Small intestine (tissue), 16 donors: ENCODE measurements around the gene CHST5. TPM values are rescaled to one million over a fixed set of nuclear protein-coding genes. Genes with fewer than 3 reads are reported as not detected.

Experiments used
- DNase-seq, 2 donors: peaks; one replicate each; pipeline versions ENCODE4 v3.0.0 to v3.0.0-alpha.2; 2013
- FAIRE-seq: peaks from 2 replicates; lab custom pipeline; 2012; peaks lifted over from hg19 to GRCh38; lab: Jason Lieb, UNC
- H3K27ac ChIP-seq, 3 donors: one replicate each; pipeline ENCODE4 v1.5.1; 2013; ENCODE audit warnings: low read length in 2 of 3, mild to moderate bottlenecking in 2 of 3, control low read depth in 1 of 3, inconsistent platforms in 1 of 3, low read depth in 1 of 3, moderate library complexity in 1 of 3
- H3K27me3 ChIP-seq, 3 donors: one replicate each; pipeline ENCODE4 v1.6.1; 2013; ENCODE audit warnings: low read length in 3 of 3, inconsistent platforms in 1 of 3; ENCODE audit not compliant: control insufficient read depth in 3 of 3, insufficient read depth in 3 of 3
- H3K36me3 ChIP-seq, 3 donors: one replicate each; pipeline ENCODE4 v1.6.1; 2013; ENCODE audit warnings: low read length in 3 of 3, inconsistent platforms in 1 of 3, low read depth in 1 of 3, mild to moderate bottlenecking in 1 of 3, moderate library complexity in 1 of 3; ENCODE audit not compliant: control insufficient read depth in 3 of 3, insufficient read depth in 2 of 3
- H3K4me1 ChIP-seq, 3 donors: one replicate each; pipeline ENCODE4 v1.6.1; 2013; ENCODE audit warnings: low read length in 2 of 3, inconsistent platforms in 1 of 3, low read depth in 1 of 3, mild to moderate bottlenecking in 1 of 3, moderate library complexity in 1 of 3; ENCODE audit not compliant: control insufficient read depth in 3 of 3, insufficient read depth in 2 of 3
- H3K4me3 ChIP-seq, 3 donors: one replicate each; pipeline ENCODE4 v1.5.1; 2013; ENCODE audit warnings: low read length in 3 of 3, control low read depth in 1 of 3, inconsistent platforms in 1 of 3, low read depth in 1 of 3, mild to moderate bottlenecking in 1 of 3, moderate library complexity in 1 of 3
- H3K9me3 ChIP-seq, 2 donors: one replicate each; pipeline ENCODE4 v1.6.1; 2013; ENCODE audit warnings: low read depth in 1 of 2, low read length in 1 of 2; ENCODE audit not compliant: control insufficient read depth in 2 of 2, insufficient read depth in 1 of 2
- WGBS, 3 donors: extraction: QIAGEN DNeasy Blood & Tissue Kit; methylation state at CpG; one replicate each; pipeline ENCODE4 v1.1.7; 2013; 5-methylcytosine and 5-hydroxymethylcytosine counted together
- long read RNA-seq, 10 donors: transcript quantifications; one replicate each; lab custom pipeline, GENCODE V29; 2026
- polyA plus RNA-seq, 4 donors: library from polyadenylated mRNA; stranded (reverse) in 3 of 4; unstranded in 1 of 4; fragments of 200-250 nt in 3 of 4; fragments of 120-200 nt in 1 of 4; gene quantifications; one replicate each; pipeline versions ENCODE4 v1.2.1 to v1.2.3, GENCODE V29; 2013
- donor health status: healthy with polysubstance abuse.
- donor health status: control.
- donor health status: control.
- donor health status: Bipolar disorder and iron deficiency.
- donor health status: healthy.

CHST5 gene
- 10 to 100 TPM; 21.2 to 37.7 (median 27.5) TPM for polyA plus RNA-seq
- long read RNA-seq, donor 1, result 0 reads
- long read RNA-seq, donor 2, result 0 reads
- long read RNA-seq, donor 3, partial matches to known transcripts, result 0 of 1 reads
- long read RNA-seq, donor 3, other reads (novel, unspliced or antisense), result 0 of 1 reads
- long read RNA-seq, donor 4, result 0 reads
- long read RNA-seq, donor 5, partial matches to known transcripts, result 0 of 2 reads
- long read RNA-seq, donor 5, other reads (novel, unspliced or antisense), result 0 of 2 reads
- long read RNA-seq, donor 6, partial matches to known transcripts, result 0 of 10 reads
- long read RNA-seq, donor 6, other reads (novel, unspliced or antisense), result 5 of 10 reads
- long read RNA-seq, donor 7, result 0 reads
- long read RNA-seq, donor 8, result 0 reads
- long read RNA-seq, donor 9, partial matches to known transcripts, result 0 of 2 reads
- long read RNA-seq, donor 9, other reads (novel, unspliced or antisense), result 0 of 2 reads
- long read RNA-seq, donor 10, result 0 reads

DNA sequence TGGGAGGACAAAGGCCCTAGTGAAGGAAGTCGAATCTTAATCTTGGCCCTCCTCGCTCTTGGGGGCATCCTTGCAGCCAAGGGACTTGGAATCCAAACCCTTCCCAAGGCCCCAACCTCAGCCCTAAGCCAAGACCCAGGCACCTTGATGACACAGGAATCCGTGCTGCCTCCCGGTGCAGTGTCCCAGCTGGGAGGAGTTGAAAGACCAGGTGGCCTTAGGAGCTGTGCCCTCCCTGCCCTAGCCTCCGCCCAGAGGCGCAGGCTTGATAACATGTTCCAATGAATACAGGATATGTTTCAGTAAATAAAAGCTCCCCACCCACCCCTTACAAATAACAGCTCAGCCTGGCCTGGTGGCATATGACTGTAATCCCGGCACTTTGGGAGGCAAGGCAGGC lies at the start of gene CHST5:
CHST5 (minus strand) TSS at position 208 of the 400 bp plus-strand sequence. CDS start 5,724 bp downstream, outside the sequence.
- FAIRE-seq (no peak), DNase-seq (peak; percentile 61 to 96)
- H3K36me3 ChIP-seq, result peaks cover 2 to 6% (median 5%) of the 10 kb centered on the region in 3 donors
- H3K27ac ChIP-seq, result peak within 1 kb of the TSS; percentile 57 to 92 (median 75)
- WGBS, 3 donors, result 18 to 63% (median 40%) methylated on average over 6 to 7 of the region's 7 CpGs
- H3K9me3 ChIP-seq, result no peaks in the 10 kb centered on the region
- H3K27me3 ChIP-seq, result no peaks in the 10 kb centered on the region
- peak within 1 kb of the TSS; percentile 26 to 85 (median 38) for H3K4me3 ChIP-seq
- peaks cover 2 to 40% (median 5%) of the 10 kb centered on the region in 3 donors for H3K4me1 ChIP-seq

DNA sequence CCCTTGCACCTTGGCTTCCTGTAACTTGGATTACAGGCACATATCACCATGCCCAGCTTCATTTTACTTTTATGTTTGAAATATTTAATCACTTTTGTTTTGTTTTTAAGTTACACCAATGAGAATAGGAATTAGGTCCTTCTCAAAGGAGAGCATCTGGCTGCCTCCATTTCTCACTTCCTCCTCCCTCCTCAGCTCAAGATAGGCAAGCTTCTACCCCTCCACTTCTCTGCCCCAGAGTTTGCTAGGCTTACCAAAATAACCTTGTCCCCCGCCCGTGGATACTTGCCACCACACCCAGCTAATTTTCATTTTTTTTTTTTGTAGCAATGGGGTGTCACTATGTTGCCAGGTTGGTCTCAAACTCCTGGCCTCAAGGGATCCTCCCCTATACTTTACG lies 48.2 kb upstream of the CHST5 start:
- Histone ChIP-seq H3K36me3 (peaks cover 0 to 11% (median 2%) of the 10 kb centered on the region in 3 donors), H3K27me3 (no peaks in the 10 kb centered on the region), H3K9me3 (no peaks in the 10 kb centered on the region), H3K27ac (no peak overlapping the region), H3K4me3 (no peak overlapping the region), H3K4me1 (no peaks in the 10 kb centered on the region)
- DNase-seq, result no peak
- no peak for FAIRE-seq
- WGBS, 3 donors, result 65 to 73% (median 69%) methylated on average over 3 of the region's 3 CpGs

DNA sequence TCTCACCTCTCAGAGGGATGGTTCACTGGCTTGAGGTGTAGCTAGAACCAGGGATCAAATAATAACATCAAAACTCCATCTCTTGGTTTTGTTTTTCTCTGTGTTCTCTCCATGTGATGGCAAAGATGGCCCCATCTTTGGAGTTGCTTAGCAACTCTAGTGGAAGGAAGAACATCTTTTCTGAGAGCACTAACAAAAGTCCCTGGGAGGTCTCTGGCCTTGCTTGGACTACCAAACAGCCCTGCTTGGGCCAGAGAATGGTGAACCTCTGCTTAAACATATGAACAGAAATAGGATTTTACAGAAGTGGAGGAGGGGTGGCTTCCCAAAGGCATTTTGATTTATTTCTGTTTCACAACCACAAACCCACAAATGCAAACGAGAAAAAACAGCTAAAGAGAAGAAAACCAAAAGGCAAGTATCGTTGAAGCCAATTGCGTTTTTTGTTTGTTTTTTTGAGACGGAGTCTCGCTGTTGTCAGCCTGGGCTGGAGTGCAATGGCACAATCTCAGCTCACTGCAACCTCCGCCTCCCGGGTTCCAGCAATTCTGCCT lies 43.5 kb upstream of the CHST5 start:
- no peak for DNase-seq
- FAIRE-seq, result no peak
- no peak overlapping the region for H3K27ac ChIP-seq
- H3K4me1 ChIP-seq, result no peaks in the 10 kb centered on the region
- WGBS, 3 donors, result 76 to 89% (median 87%) methylated on average over 7 of the region's 7 CpGs
- H3K27me3 ChIP-seq, result no peaks in the 10 kb centered on the region
- H3K9me3 ChIP-seq, result no peaks in the 10 kb centered on the region
- no peak overlapping the region for H3K4me3 ChIP-seq
- peaks cover 11 to 33% (median 11%) of the 10 kb centered on the region in 3 donors for H3K36me3 ChIP-seq

DNA sequence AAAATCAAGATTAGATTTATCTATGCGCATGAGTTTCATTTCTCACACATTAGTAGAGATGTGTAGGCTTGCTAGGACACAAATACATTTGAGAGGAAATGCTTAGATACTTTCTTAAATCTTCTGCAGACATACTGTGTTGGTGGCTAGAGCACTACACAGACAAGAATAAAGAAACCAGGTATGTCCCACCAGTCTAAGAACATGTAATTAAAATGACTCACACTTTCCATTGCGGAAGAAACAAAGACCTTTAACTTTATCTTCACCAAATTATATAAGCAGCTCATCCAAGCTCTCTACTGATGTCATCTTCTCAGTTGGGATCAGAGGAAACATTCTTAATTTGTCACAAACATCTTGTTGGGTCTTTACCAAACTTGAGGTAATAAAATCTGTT lies 42.8 kb upstream of the CHST5 start:
- Histone ChIP-seq H3K4me1 (no peaks in the 10 kb centered on the region), H3K36me3 (peaks cover 11 to 37% (median 13%) of the 10 kb centered on the region in 3 donors), H3K27me3 (no peaks in the 10 kb centered on the region), H3K9me3 (no peaks in the 10 kb centered on the region), H3K4me3 (no peak overlapping the region), H3K27ac (no peak overlapping the region)
- WGBS, 3 donors, result 85 to 91% (median 90%) methylated on average over 2 of the region's 2 CpGs
- DNase-seq (no peak), FAIRE-seq (no peak)

- DNase-seq (no peak), FAIRE-seq (no peak)
- WGBS, 3 donors, result 91 to 96% (median 91%) methylated on average over 7 of the region's 7 CpGs
- Histone ChIP-seq H3K4me3 (no peak overlapping the region), H3K36me3 (peaks cover 14 to 40% (median 17%) of the 10 kb centered on the region in 3 donors), H3K27ac (no peak overlapping the region), H3K27me3 (no peaks in the 10 kb centered on the region), H3K4me1 (peaks cover 0 to 3% (median 0%) of the 10 kb centered on the region in 3 donors), H3K9me3 (no peaks in the 10 kb centered on the region)
These were observed 42.3 kb upstream of the CHST5 start for GRCh38 chr16:75578212-75578611.

GRCh38 chr16:75576384-75576811 lies 40.5 kb upstream of the CHST5 start:
- H3K36me3 ChIP-seq, result peaks cover 20 to 54% (median 29%) of the 10 kb centered on the region in 3 donors
- H3K4me3 ChIP-seq, result no peak overlapping the region
- DNase-seq, result no peak
- FAIRE-seq, result no peak
- 34 to 51% (median 48%) methylated on average over 3 of the region's 3 CpGs for WGBS, 3 donors
- H3K27me3 ChIP-seq, result no peaks in the 10 kb centered on the region
- H3K9me3 ChIP-seq, result no peaks in the 10 kb centered on the region
- no peak overlapping the region for H3K27ac ChIP-seq
- peaks cover 0 to 3% (median 0%) of the 10 kb centered on the region in 3 donors for H3K4me1 ChIP-seq

DNA sequence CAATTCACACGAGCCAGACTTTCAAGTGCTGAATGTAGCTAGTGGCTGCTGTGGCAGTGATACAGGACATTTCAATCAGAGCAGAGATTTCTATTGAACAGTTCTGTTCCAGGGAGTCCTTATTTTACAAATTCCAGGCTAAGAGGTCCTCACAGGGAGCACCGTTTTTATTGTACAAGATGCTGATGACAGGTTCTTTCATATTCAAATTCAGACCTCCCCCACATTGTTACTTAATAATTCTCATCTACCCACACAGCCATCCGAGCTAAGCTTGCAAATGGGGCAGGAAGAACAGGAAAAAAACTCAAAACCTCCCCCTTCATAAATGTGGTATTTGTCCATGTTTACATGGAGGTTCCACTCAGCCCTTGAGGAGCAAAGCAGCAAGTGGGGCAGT lies 40.0 kb upstream of the CHST5 start:
- Histone ChIP-seq H3K36me3 (peaks cover 21 to 53% (median 31%) of the 10 kb centered on the region in 3 donors), H3K4me3 (no peak overlapping the region), H3K4me1 (peaks cover 0 to 4% (median 3%) of the 10 kb centered on the region in 3 donors), H3K9me3 (no peaks in the 10 kb centered on the region), H3K27me3 (no peaks in the 10 kb centered on the region), H3K27ac (no peak overlapping the region)
- no peak for DNase-seq
- WGBS, 3 donors, result 66 to 72% (median 69%) methylated on average over 3 of the region's 3 CpGs
- FAIRE-seq, result no peak

GRCh38 chr16:75573955-75574354 lies 38.0 kb upstream of the CHST5 start:
- no peak for FAIRE-seq
- DNase-seq, result no peak
- Histone ChIP-seq H3K27ac (no peak overlapping the region), H3K36me3 (peaks cover 27 to 61% (median 40%) of the 10 kb centered on the region in 3 donors), H3K4me1 (peaks cover 1 to 5% (median 3%) of the 10 kb centered on the region in 3 donors), H3K4me3 (no peak overlapping the region), H3K27me3 (no peaks in the 10 kb centered on the region), H3K9me3 (no peaks in the 10 kb centered on the region)
- WGBS, 3 donors, result 83 to 89% (median 83%) methylated on average over 5 of the region's 5 CpGs
